EH (cell line): ENCODE measurements around the gene HNMT.
"Not testable (repeated sequence)": the region's sequence is repeated elsewhere in the genome, so short reads cannot be mapped to it uniquely, and the experiment has no call there.

Experiments used
- DNase-seq: peaks from one replicate; pipeline ENCODE4 v3.0.0-alpha.2; 2015; ENCODE audit warnings: low read depth

Gene HNMT

GRCh38 chr2:137975280-137976271, 11.3 kb downstream of the HNMT start:
- DNase-seq: no peak

- no peak for DNase-seq
Observed at GRCh38 chr2:137976274-137976673, 12.0 kb downstream of the HNMT start.

GRCh38 chr2:137977790-137978189, 13.5 kb downstream of the HNMT start:
- no peak for DNase-seq

- DNase-seq: peak; percentile 15
Observed at GRCh38 chr2:137980459-137980858, 16.2 kb downstream of the HNMT start.

GRCh38 chr2:137981112-137981656, 16.9 kb downstream of the HNMT start:
- no peak for DNase-seq

- peak; percentile 20 for DNase-seq
Observed at GRCh38 chr2:137983581-137983980, 19.3 kb downstream of the HNMT start.

- DNase-seq: no peak
Observed at GRCh38 chr2:137986268-137986667, 22.0 kb downstream of the HNMT start.

- DNase-seq: peak; percentile 6
Observed at GRCh38 chr2:137987011-137987410, 22.7 kb downstream of the HNMT start.

GRCh38 chr2:137991078-137991477, 26.8 kb downstream of the HNMT start:
- no peak for DNase-seq

GRCh38 chr2:137992039-137992646, 27.9 kb downstream of the HNMT start:
- no peak for DNase-seq

- DNase-seq: not testable (repeated sequence)
Observed at GRCh38 chr2:137993715-137994476, 29.6 kb downstream of the HNMT start.

- not testable (repeated sequence) for DNase-seq
Observed at GRCh38 chr2:137995368-137995767, 31.1 kb downstream of the HNMT start.

GRCh38 chr2:137996158-137996557, 31.9 kb downstream of the HNMT start:
- not testable (repeated sequence) for DNase-seq

GRCh38 chr2:137997733-137998132, 33.5 kb downstream of the HNMT start:
- no peak for DNase-seq

GRCh38 chr2:137998503-137998902, 34.2 kb downstream of the HNMT start:
- no peak for DNase-seq

GRCh38 chr2:137999273-137999672, 35.0 kb downstream of the HNMT start:
- DNase-seq: no peak

- no peak for DNase-seq
Observed at GRCh38 chr2:138000009-138000408, 35.7 kb downstream of the HNMT start.

- no peak for DNase-seq
Observed at GRCh38 chr2:138000796-138001195, 36.5 kb downstream of the HNMT start.

- DNase-seq: no peak
Observed at GRCh38 chr2:138003411-138003810, 39.1 kb downstream of the HNMT start.

GRCh38 chr2:138007431-138007830, 43.2 kb downstream of the HNMT start:
- no peak for DNase-seq

- no peak for DNase-seq
Observed at GRCh38 chr2:138009622-138010021, 45.3 kb downstream of the HNMT start.

GRCh38 chr2:138010890-138011289, 46.6 kb downstream of the HNMT start:
- no peak for DNase-seq
